HEK293 (cell line): ENCODE measurements around the gene METRNL.

ENCODE experiments used
- CTCF ChIA-PET: fragments of 350-600 bp; formaldehyde crosslinking; extraction: SDS; loops from one replicate; lab custom pipeline; 2021; ENCODE audit warnings: antibody characterized with exemption; lab: Yijun Ruan, JAX
- POLR2A ChIA-PET: fragments of 300-600 bp; formaldehyde crosslinking; extraction: SDS; loops from one replicate; lab custom pipeline; 2020; ENCODE audit warnings: antibody characterized with exemption, inconsistent platforms; lab: Yijun Ruan, JAX
- H3K27ac ChIP-seq: fragments of 200-500 bp; sonication (Bioruptor generic); 2 replicates; pipeline ENCODE4 v1.5.1; 2014; ENCODE audit warnings: low read depth, low read length, control low read depth, inconsistent platforms; ENCODE audit errors: extremely low read depth
- H3K36me3 ChIP-seq, 2 experiments: fragments of 200-500 bp in 1 of 2; sonication (Bioruptor generic) in 1 of 2; 1 replicate in 1 of 2; 2 replicates in 1 of 2; pipeline ENCODE4 v1.5.1; 2014 to 2017; ENCODE audit warnings: inconsistent platforms in 2 of 2, low read length in 2 of 2; ENCODE audit not compliant: control insufficient read depth in 2 of 2, insufficient read depth in 1 of 2
- H3K4me1 ChIP-seq: fragments of 200-500 bp; sonication (Bioruptor generic); 2 replicates; pipeline ENCODE4 v1.5.1; 2014; ENCODE audit warnings: mild to moderate bottlenecking, low read length, inconsistent platforms; ENCODE audit not compliant: control insufficient read depth, insufficient read depth
- H3K4me3 ChIP-seq: 2 replicates; pipeline ENCODE4 v1.5.1; 2011; ENCODE audit warnings: low read depth, mild to moderate bottlenecking, control low read depth, low read length, moderate library complexity
- H3K9me3 ChIP-seq: fragments of 200-500 bp; sonication (Bioruptor generic); 2 replicates; pipeline ENCODE4 v1.5.1; 2014; ENCODE audit warnings: low read depth, low read length, inconsistent platforms; ENCODE audit not compliant: control insufficient read depth, insufficient read depth
- BCL11A ChIP-seq: fragments of 450-650 bp; formaldehyde crosslinking; IDR thresholded peaks from 2 replicates; pipeline ENCODE4 v1.5.1; 2016; ENCODE audit warnings: low read depth, missing biosample characterization, missing genetic modification characterization
- BCL11B ChIP-seq: fragments of 450-650 bp; formaldehyde crosslinking; IDR thresholded peaks from 2 replicates; pipeline ENCODE4 v1.5.1; 2016; ENCODE audit warnings: low read depth, missing biosample characterization, missing genetic modification characterization
- KLF16 ChIP-seq: fragments of 450-650 bp; formaldehyde crosslinking; IDR thresholded peaks from 2 replicates; pipeline ENCODE4 v1.5.1; 2017; ENCODE audit warnings: missing biosample characterization, missing genetic modification characterization
- KLF9 ChIP-seq: fragments of 450-650 bp; formaldehyde crosslinking; IDR thresholded peaks from 2 replicates; pipeline ENCODE4 v1.5.1; 2016; ENCODE audit warnings: missing biosample characterization, missing genetic modification characterization, low read depth
- PBX3 ChIP-seq: sonication (generic); formaldehyde crosslinking; IDR thresholded peaks from 2 replicates; pipeline ENCODE4 v1.8.1; 2022; ENCODE audit warnings: mild to moderate bottlenecking, moderate library complexity, missing genetic modification reagents
- ZBTB7A ChIP-seq: fragments of 450-650 bp; formaldehyde crosslinking; IDR thresholded peaks from 2 replicates; pipeline ENCODE4 v1.5.1; 2016; ENCODE audit warnings: low read depth, missing biosample characterization, missing genetic modification characterization
- ZFP41 ChIP-seq: fragments of 450-650 bp; formaldehyde crosslinking; IDR thresholded peaks from 2 replicates; pipeline ENCODE4 v1.5.1; 2016; ENCODE audit warnings: missing biosample characterization, missing genetic modification characterization, borderline replicate concordance
- ZFP69B ChIP-seq: fragments of 450-650 bp; formaldehyde crosslinking; IDR thresholded peaks from 2 replicates; pipeline ENCODE4 v1.5.1; 2016; ENCODE audit warnings: missing biosample characterization, missing genetic modification characterization
- ZNF16 ChIP-seq: fragments of 450-650 bp; formaldehyde crosslinking; IDR thresholded peaks from 2 replicates; pipeline ENCODE4 v1.5.1; 2016; ENCODE audit warnings: low read depth, missing biosample characterization, missing genetic modification characterization
- ZNF175 ChIP-seq: fragments of 450-650 bp; formaldehyde crosslinking; IDR thresholded peaks from 2 replicates; pipeline ENCODE4 v1.5.1; 2016; ENCODE audit warnings: missing biosample characterization, missing genetic modification characterization
- ZNF266 ChIP-seq: fragments of 450-650 bp; formaldehyde crosslinking; IDR thresholded peaks from 2 replicates; pipeline ENCODE4 v1.5.1; 2016; ENCODE audit warnings: missing biosample characterization, missing genetic modification characterization, low read depth
- ZNF280C ChIP-seq: fragments of 450-650 bp; formaldehyde crosslinking; IDR thresholded peaks from 2 replicates; pipeline ENCODE4 v1.5.1; 2016; ENCODE audit warnings: missing biosample characterization, missing genetic modification characterization
- ZNF549 ChIP-seq: fragments of 450-650 bp; IDR thresholded peaks from 2 replicates; pipeline ENCODE4 v1.5.1; 2018; ENCODE audit warnings: missing biosample characterization, missing genetic modification characterization, mild to moderate bottlenecking, inconsistent platforms, moderate library complexity
- ZNF624 ChIP-seq: fragments of 450-650 bp; formaldehyde crosslinking; IDR thresholded peaks from 2 replicates; pipeline ENCODE4 v1.5.1; 2017; ENCODE audit warnings: missing biosample characterization, missing genetic modification characterization
- ZNF776 ChIP-seq: fragments of 450-650 bp; formaldehyde crosslinking; IDR thresholded peaks from 2 replicates; pipeline ENCODE4 v1.5.0; 2017; ENCODE audit warnings: missing biosample characterization, missing genetic modification characterization, borderline replicate concordance
- ZNF785 ChIP-seq: fragments of 450-650 bp; formaldehyde crosslinking; IDR thresholded peaks from 2 replicates; pipeline ENCODE4 v1.5.1; 2016; ENCODE audit warnings: missing biosample characterization, missing genetic modification characterization
- ZSCAN23 ChIP-seq: fragments of 450-650 bp; formaldehyde crosslinking; IDR thresholded peaks from 2 replicates; pipeline ENCODE4 v1.5.1; 2016; ENCODE audit warnings: missing biosample characterization, missing genetic modification characterization
- ZSCAN4 ChIP-seq: fragments of 450-650 bp; formaldehyde crosslinking; IDR thresholded peaks from 2 replicates; pipeline ENCODE4 v1.5.1; 2017; ENCODE audit warnings: missing biosample characterization, missing genetic modification characterization
- TF ChIP-seq, protein P1 (sequence below): fragments of 450-650 bp; formaldehyde crosslinking; IDR thresholded peaks from 2 replicates; pipeline ENCODE4 v1.5.1; 2017; ENCODE audit warnings: missing biosample characterization, missing genetic modification characterization
- TF ChIP-seq, protein P2 (sequence below): fragments of 450-650 bp; formaldehyde crosslinking; IDR thresholded peaks from 2 replicates; pipeline ENCODE4 v1.5.1; 2016; ENCODE audit warnings: missing biosample characterization, missing genetic modification characterization

METRNL gene

GRCh38 chr17:83093506-83093905, 14.1 kb downstream of the METRNL start:
- Histone ChIP-seq H3K36me3 (peaks cover 0 to 44% of the 10 kb centered on the region in 2 experiments; a peak in 1 of 3 replicates), H3K4me1 (no peaks in the 10 kb centered on the region; the same call in 1 of the 2 replicates)
- CTCF ChIA-PET: interaction anchor here (0.9 to 1.0 kb wide), 2 partner anchors 16 to 431 kb away, joined by 3 read pairs; no protein-coding TSS in a partner anchor

DNA sequence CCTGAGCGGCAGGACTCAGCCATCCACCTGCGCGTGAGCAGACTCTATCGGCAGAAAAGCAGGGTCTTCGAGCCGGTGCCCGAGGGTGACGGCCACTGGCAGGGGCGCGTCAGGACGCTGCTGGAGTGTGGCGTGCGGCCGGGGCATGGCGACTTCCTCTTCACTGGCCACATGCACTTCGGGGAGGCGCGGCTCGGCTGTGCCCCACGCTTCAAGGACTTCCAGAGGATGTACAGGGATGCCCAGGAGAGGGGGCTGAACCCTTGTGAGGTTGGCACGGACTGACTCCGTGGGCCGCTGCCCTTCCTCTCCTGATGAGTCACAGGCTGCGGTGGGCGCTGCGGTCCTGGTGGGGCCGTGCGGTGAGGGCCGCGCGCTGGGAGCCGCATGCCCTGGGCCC, 14.9 kb downstream of the METRNL start:
- H3K27ac ChIP-seq: no peak overlapping the region
- ChIA-PET CTCF (no interaction called here), POLR2A (no interaction called here)
- H3K4me3 ChIP-seq: no peak overlapping the region
- peaks cover 0 to 44% of the 10 kb centered on the region in 2 experiments; a peak in 1 of 3 replicates for H3K36me3 ChIP-seq
- no peaks in the 10 kb centered on the region; the same call in 1 of the 2 replicates for H3K4me1 ChIP-seq
- no peaks in the 10 kb centered on the region for H3K9me3 ChIP-seq
- TF ChIP-seq, protein P1, sequence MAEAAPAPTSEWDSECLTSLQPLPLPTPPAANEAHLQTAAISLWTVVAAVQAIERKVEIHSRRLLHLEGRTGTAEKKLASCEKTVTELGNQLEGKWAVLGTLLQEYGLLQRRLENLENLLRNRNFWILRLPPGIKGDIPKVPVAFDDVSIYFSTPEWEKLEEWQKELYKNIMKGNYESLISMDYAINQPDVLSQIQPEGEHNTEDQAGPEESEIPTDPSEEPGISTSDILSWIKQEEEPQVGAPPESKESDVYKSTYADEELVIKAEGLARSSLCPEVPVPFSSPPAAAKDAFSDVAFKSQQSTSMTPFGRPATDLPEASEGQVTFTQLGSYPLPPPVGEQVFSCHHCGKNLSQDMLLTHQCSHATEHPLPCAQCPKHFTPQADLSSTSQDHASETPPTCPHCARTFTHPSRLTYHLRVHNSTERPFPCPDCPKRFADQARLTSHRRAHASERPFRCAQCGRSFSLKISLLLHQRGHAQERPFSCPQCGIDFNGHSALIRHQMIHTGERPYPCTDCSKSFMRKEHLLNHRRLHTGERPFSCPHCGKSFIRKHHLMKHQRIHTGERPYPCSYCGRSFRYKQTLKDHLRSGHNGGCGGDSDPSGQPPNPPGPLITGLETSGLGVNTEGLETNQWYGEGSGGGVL: no peak
- TF ChIP-seq ZNF785 (tag by site-specific recombination): no peak
- TF ChIP-seq ZFP41 (tag by site-specific recombination): no peak
- no peak for TF ChIP-seq ZNF549 (tag by site-specific recombination)
- no peak for TF ChIP-seq BCL11B (tag by site-specific recombination)
- no peak for TF ChIP-seq ZBTB7A (tag by site-specific recombination)
- no peak for TF ChIP-seq KLF9 (tag by site-specific recombination)
- TF ChIP-seq ZFP69B (tag by site-specific recombination): no peak
- no peak for TF ChIP-seq ZNF266 (tag by site-specific recombination)

More at GRCh38 chr17:83093506-83093905, 14.1 kb downstream of the METRNL start:
- POLR2A ChIA-PET: interaction anchor here (0.7 kb wide), 1 partner anchor 15 kb away, joined by 3 read pairs; no protein-coding TSS in a partner anchor
- H3K27ac ChIP-seq: no peak overlapping the region
- TF ChIP-seq KLF16: no peak
- TF ChIP-seq, protein P2, sequence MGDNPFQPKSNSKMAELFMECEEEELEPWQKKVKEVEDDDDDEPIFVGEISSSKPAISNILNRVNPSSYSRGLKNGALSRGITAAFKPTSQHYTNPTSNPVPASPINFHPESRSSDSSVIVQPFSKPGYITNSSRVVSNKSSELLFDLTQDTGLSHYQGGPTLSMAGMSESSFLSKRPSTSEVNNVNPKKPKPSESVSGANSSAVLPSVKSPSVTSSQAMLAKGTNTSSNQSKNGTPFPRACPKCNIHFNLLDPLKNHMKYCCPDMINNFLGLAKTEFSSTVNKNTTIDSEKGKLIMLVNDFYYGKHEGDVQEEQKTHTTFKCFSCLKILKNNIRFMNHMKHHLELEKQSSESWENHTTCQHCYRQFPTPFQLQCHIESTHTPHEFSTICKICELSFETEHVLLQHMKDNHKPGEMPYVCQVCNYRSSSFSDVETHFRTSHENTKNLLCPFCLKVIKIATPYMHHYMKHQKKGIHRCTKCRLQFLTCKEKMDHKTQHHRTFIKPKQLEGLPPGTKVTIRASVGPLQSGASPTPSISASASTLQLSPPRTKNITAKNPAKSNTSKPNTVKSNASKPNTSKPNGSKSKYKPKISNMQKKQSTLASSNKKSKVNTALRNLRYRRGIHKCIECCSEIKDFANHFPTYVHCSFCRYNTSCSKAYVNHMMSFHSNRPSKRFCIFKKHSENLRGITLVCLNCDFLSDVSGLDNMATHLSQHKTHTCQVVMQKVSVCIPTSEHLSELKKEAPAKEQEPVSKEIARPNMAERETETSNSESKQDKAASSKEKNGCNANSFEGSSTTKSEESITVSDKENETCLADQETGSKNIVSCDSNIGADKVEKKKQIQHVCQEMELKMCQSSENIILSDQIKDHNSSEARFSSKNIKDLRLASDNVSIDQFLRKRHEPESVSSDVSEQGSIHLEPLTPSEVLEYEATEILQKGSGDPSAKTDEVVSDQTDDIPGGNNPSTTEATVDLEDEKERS (tag by site-specific recombination): no peak
- TF ChIP-seq ZSCAN23 (tag by site-specific recombination): no peak
- TF ChIP-seq ZNF776 (tag by site-specific recombination): no peak
- no peak for TF ChIP-seq PBX3 (CRISPR knock-in tag)
- TF ChIP-seq ZNF280C: no peak
- no peak for TF ChIP-seq KLF9 (tag by site-specific recombination)
- no peak for TF ChIP-seq ZSCAN4 (tag by site-specific recombination)
- TF ChIP-seq ZNF624: no peak
- no peak for TF ChIP-seq BCL11A (tag by site-specific recombination)
- no peak for TF ChIP-seq ZNF16 (tag by site-specific recombination)
- no peak for TF ChIP-seq ZNF266 (tag by site-specific recombination)
- TF ChIP-seq ZNF175 (tag by site-specific recombination): no peak
- no peak overlapping the region for H3K4me3 ChIP-seq
- H3K9me3 ChIP-seq: no peaks in the 10 kb centered on the region
